ENCODE results near the gene SNX5. TPM values are rescaled to one million over a fixed set of nuclear protein-coding genes. Genes with fewer than 3 reads are reported as not detected.

Gene SNX5
- total and polyA plus RNA-seq, 10 of the 15 experiments (the other 5 are each of a cell fraction or from before 2014, with no cell fraction given) = 92.9 to 316 (median 245) TPM

DNA sequence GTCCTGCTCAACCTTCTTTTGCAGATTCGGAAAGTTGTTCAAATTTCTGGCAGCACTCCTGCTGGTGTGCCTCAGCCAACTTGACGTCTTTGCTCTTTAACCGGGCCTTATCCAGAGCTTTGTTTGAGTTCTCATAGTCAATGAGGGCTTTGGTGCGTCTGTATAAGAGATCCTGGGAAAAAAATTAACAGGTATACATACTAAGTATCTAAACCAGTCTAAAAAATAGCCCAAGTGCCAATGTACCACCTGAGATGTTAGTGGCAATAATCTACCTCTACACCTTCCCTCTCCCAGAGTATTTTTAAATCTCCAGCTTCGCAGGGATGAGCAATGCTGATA, 21.1 kb downstream of the SNX5 start:
- H4K20me1 ChIP-seq (ENCODE audit: control insufficient read depth, insufficient read depth) = peaks cover 5% of the 10 kb centered on the region; the same call in 1 of the 2 replicates

DNA sequence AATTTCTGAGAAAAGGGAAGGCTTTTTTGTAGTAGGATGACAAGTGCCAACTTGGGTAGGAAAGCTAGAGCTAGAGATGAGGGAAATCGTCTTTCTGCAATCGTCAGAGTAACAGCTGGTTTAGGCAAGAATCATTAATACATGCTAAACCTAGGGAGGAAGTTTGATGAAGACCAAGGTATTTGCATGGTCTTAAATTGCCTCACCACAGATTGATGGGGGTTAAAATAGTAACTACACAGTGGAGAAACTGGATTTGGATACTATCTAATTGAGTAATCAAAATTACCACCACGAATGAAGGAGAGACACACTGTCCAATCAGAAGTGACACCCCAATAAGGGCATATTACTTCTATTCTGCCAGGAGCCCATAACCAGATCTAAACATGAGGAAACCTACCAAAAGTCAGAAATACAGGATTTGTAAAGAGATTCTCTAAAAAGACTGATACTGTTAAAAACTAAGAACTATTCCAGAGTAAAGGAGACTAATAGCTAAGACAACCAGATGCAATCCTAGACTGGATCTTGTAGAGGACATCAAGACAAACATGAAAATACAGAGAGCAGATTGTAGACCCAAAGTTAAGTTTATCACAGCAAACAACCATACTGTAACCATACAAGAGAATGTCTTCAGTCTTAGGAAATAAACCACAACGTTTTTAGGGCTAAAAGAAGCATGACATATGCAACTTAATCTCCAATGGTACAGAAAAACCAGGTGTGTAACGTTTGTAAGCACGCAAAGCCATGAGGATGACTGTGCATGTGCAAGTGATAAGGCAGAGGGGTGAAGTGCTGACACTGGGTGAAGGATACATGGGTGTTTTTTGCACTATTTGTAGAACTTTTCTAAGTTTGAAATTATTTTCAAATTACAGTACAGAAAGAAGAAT, 21.8 kb downstream of the SNX5 start:
- Histone ChIP-seq H3K9ac (ENCODE audit: control insufficient read depth, insufficient read depth, low read length) (no peak overlapping the region), H3K27me3 (replicated peaks in 1 of 2; ENCODE audit: control insufficient read depth in 2 of 2, insufficient read depth in 2 of 2, low read length in 1 of 2) (no peaks in the 10 kb centered on the region), H3K9me3 (replicated peaks; ENCODE audit: control insufficient read depth, insufficient read depth, low read length) (no peaks in the 10 kb centered on the region), H3K27ac (ENCODE audit: control insufficient read depth, insufficient read depth) (no peak overlapping the region), H4K20me1 (ENCODE audit: control insufficient read depth, insufficient read depth) (peaks cover 5% of the 10 kb centered on the region; the same call in 1 of the 2 replicates), H2AFZ (ENCODE audit: control insufficient read depth, low read depth, low read length) (no peak overlapping the region), H3K4me3 (no peak overlapping the region), H3K4me2 (ENCODE audit: control insufficient read depth, insufficient read depth) (no peak overlapping the region), H3K36me3 (ENCODE audit: control insufficient read depth in 2 of 2, insufficient read depth in 2 of 2, low read length in 1 of 2) (peaks cover 21 to 59% of the 10 kb centered on the region in 2 experiments), H3K79me2 (ENCODE audit: control insufficient read depth, insufficient read depth, low read length) (peaks cover 16% of the 10 kb centered on the region), H3K4me1 (ENCODE audit: control insufficient read depth, insufficient read depth, low read length) (peaks cover 22% of the 10 kb centered on the region)
- no TSS peak for BruUV-seq (replicated peaks)
- WGBS (ENCODE audit: insufficient coverage, insufficient replicate concordance, low lambda C conversion rate, missing lambda C conversion rate) = 44% methylated on average over 6 of the region's 6 CpGs
- ChIA-PET CTCF (interaction anchor here (1.1 to 7.1 kb wide), 5 partner anchors 9 to 376 kb away, joined by 3 to 44 read pairs (median 6); no protein-coding TSS in a partner anchor), POLR2A (no interaction called here), SMC1A (ENCODE audit: uncharacterized antibody, unreplicated experiment) (interaction anchor here (2.0 to 2.8 kb wide), 2 partner anchors 12 to 21 kb away, joined by 6 to 10 read pairs; no protein-coding TSS in a partner anchor), RAD21 (ENCODE audit: unreplicated experiment) (interaction anchor here (1.0 to 2.0 kb wide), 6 partner anchors 9 to 264 kb away, joined by 3 to 6 read pairs (median 4); partner anchors contain the start of gene RRBP1)
- intact Hi-C loops (cut with micrococcal nuclease; ENCODE audit: unreplicated experiment) (no loop called here), in situ Hi-C loops (cut with MboI) (no loop called here)
- ATAC-seq = peak; percentile 7; the same call in 2 of the 3 replicates
- DNase-seq (ENCODE audit: low read depth, low spot score) = no peak
- TF ChIP-seq MEF2A (IDR thresholded peaks at IDR 0.05; ENCODE audit: insufficient read depth, low read depth, low read length) = 0 out of 2 replicates have a peak, but pooled peaks have one; percentile 27
- TF ChIP-seq SPI1 (IDR thresholded peaks at IDR 0.05; ENCODE audit: borderline replicate concordance, insufficient read depth, low read depth, low read length) = peak; percentile 3; the same call in 1 of the 2 replicates
- TF ChIP-seq HDAC2 (IDR thresholded peaks at IDR 0.05) = no peak
- peak; percentile 64 for TF ChIP-seq RUNX3 (IDR thresholded peaks at IDR 0.05; ENCODE audit: low read length)
- TF ChIP-seq PML (IDR thresholded peaks at IDR 0.05; ENCODE audit: low read length) = 0 out of 2 replicates have a peak, but pooled peaks have one; percentile 0
- no peak for FAIRE-seq

More for the DNA sequence above, 21.1 kb downstream of the SNX5 start:
- ATAC-seq = no peak
- peaks cover 22% of the 10 kb centered on the region for H3K4me1 ChIP-seq (ENCODE audit: control insufficient read depth, insufficient read depth, low read length)
- no peaks in the 10 kb centered on the region for H3K9me3 ChIP-seq (replicated peaks; ENCODE audit: control insufficient read depth, insufficient read depth, low read length)
- H2AFZ ChIP-seq (ENCODE audit: control insufficient read depth, low read depth, low read length) = no peak overlapping the region
- no peak for DNase-seq (ENCODE audit: low read depth, low spot score)
- POLR2A ChIA-PET = no interaction called here
- no peak overlapping the region for H3K4me3 ChIP-seq
- TF ChIP-seq IKZF1 (conservative IDR thresholded peaks at IDR 0.05) = no peak
- TF ChIP-seq ZBED1 (IDR thresholded peaks at IDR 0.05; ENCODE audit: borderline replicate concordance) = no peak
- TF ChIP-seq CREM (IDR thresholded peaks at IDR 0.05; ENCODE audit: low read depth) = no peak
- TF ChIP-seq SREBF2 (IDR thresholded peaks at IDR 0.05; ENCODE audit: low read length) = no peak
- no peak for TF ChIP-seq RBBP5 (conservative IDR thresholded peaks at IDR 0.05)
- TF ChIP-seq NBN (IDR thresholded peaks at IDR 0.05) = no peak
- intact Hi-C loops (cut with micrococcal nuclease; ENCODE audit: unreplicated experiment) (no loop called here), in situ Hi-C loops (cut with MboI) (no loop called here)
- H3K79me2 ChIP-seq (ENCODE audit: control insufficient read depth, insufficient read depth, low read length) = peaks cover 16% of the 10 kb centered on the region
- RAD21 ChIA-PET (ENCODE audit: unreplicated experiment) = interaction anchor here (1.0 to 2.0 kb wide), 3 partner anchors 10 to 265 kb away, joined by 3 to 6 read pairs (median 4); partner anchors contain the start of gene RRBP1
- no TSS peak for BruUV-seq (replicated peaks)
- H3K4me2 ChIP-seq (ENCODE audit: control insufficient read depth, insufficient read depth) = no peak overlapping the region
- H3K9ac ChIP-seq (ENCODE audit: control insufficient read depth, insufficient read depth, low read length) = no peak overlapping the region
- CTCF ChIA-PET = interaction anchor here (1.1 to 7.1 kb wide), 4 partner anchors 10 to 49 kb away, joined by 3 to 44 read pairs (median 12); no protein-coding TSS in a partner anchor
- FAIRE-seq = no peak
- 84% methylated on average over 5 of the region's 5 CpGs for WGBS (ENCODE audit: insufficient coverage, insufficient replicate concordance, low lambda C conversion rate, missing lambda C conversion rate)
- SMC1A ChIA-PET (ENCODE audit: uncharacterized antibody, unreplicated experiment) = interaction anchor here (2.8 kb wide), 1 partner anchor 11 kb away, joined by 10 read pairs; no protein-coding TSS in a partner anchor
- no peaks in the 10 kb centered on the region for H3K27me3 ChIP-seq (replicated peaks in 1 of 2; ENCODE audit: control insufficient read depth in 2 of 2, insufficient read depth in 2 of 2, low read length in 1 of 2)
- H3K27ac ChIP-seq (ENCODE audit: control insufficient read depth, insufficient read depth) = no peak overlapping the region
- peaks cover 18 to 59% of the 10 kb centered on the region in 2 experiments for H3K36me3 ChIP-seq (ENCODE audit: control insufficient read depth in 2 of 2, insufficient read depth in 2 of 2, low read length in 1 of 2)
